Right atrium auricular region (tissue), 2 donors: ENCODE results near the gene NCKAP5. TPM values are rescaled to one million over a fixed set of nuclear protein-coding genes. Genes with fewer than 3 reads are reported as not detected.

Experiments used
- DNase-seq: peaks from one replicate; pipeline ENCODE4 v3.0.0-alpha.2; 2019; ENCODE audit warnings: low spot score
- H3K27ac ChIP-seq, 2 donors: fragments of 200-600 bp; sonication (generic); 1 replicate in 1 of 2; 2 replicates in 1 of 2; pipeline ENCODE4 v1.5.1; 2016 to 2019
- H3K27me3 ChIP-seq, 2 donors: fragments of 200-600 bp; sonication (generic); one replicate each; pipeline versions ENCODE4 v1.5.1 to v1.6.0; 2017 to 2019
- H3K36me3 ChIP-seq: fragments of 200-600 bp; sonication (generic); one replicate; pipeline ENCODE4 v1.5.1; 2016
- H3K4me1 ChIP-seq, 2 donors: fragments of 200-600 bp; sonication (generic); one replicate each; pipeline versions ENCODE4 v1.5.1 to v1.6.0; 2017 to 2019
- H3K4me3 ChIP-seq, 2 donors: fragments of 200-600 bp; sonication (generic); 1 replicate in 1 of 2; 2 replicates in 1 of 2; pipeline ENCODE4 v1.5.1; 2017 to 2019; ENCODE audit warnings: mild to moderate bottlenecking in 1 of 2, moderate library complexity in 1 of 2
- H3K9me3 ChIP-seq, 2 donors: fragments of 200-600 bp; sonication (generic); one replicate each; pipeline ENCODE4 v1.5.1; 2019
- total RNA-seq, 2 donors: library from RNA; depleted of rRNA; stranded (reverse); fragments of >200 nt; gene quantifications; one replicate each; pipeline ENCODE4 v1.1.0, GENCODE V29; 2016
- TF ChIP-seq, protein P1 (sequence below), 2 donors: fragments of 200-600 bp; sonication (generic); IDR thresholded peaks; one replicate each; pipeline ENCODE4 v1.5.1; 2019; ENCODE audit warnings: antibody characterized with exemption in 2 of 2

Gene NCKAP5
- total RNA-seq, 2 donors from 2014 or later = 3.6 to 5.4 TPM

DNA sequence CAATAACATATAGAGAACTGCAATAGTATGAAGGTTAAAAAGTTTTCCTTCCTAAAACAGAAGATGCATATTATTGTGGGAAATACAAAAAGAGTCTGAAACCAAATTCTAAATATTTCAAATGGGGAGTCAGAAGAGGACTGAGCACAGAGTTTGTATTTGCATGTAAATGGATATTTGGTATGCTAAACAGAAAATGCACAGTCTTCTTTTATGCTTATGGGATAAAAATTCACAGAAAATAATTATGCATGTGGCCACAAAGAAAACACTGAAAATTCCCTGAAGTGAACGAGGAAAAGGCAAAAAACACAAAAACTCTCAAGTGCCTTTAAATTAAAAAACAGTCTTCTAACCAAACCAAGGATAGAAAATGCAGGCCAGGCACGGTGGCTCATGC is 142.7 kb downstream of the NCKAP5 start:
- Histone ChIP-seq H3K27me3 (no peaks in the 10 kb centered on the region), H3K4me1 (peaks cover 0 to 12% of the 10 kb centered on the region in 2 donors), H3K36me3 (no peaks in the 10 kb centered on the region), H3K9me3 (peaks cover 0 to 3% of the 10 kb centered on the region in 2 donors), H3K27ac (no peak overlapping the region), H3K4me3 (no peak overlapping the region)
- TF ChIP-seq, protein P1, sequence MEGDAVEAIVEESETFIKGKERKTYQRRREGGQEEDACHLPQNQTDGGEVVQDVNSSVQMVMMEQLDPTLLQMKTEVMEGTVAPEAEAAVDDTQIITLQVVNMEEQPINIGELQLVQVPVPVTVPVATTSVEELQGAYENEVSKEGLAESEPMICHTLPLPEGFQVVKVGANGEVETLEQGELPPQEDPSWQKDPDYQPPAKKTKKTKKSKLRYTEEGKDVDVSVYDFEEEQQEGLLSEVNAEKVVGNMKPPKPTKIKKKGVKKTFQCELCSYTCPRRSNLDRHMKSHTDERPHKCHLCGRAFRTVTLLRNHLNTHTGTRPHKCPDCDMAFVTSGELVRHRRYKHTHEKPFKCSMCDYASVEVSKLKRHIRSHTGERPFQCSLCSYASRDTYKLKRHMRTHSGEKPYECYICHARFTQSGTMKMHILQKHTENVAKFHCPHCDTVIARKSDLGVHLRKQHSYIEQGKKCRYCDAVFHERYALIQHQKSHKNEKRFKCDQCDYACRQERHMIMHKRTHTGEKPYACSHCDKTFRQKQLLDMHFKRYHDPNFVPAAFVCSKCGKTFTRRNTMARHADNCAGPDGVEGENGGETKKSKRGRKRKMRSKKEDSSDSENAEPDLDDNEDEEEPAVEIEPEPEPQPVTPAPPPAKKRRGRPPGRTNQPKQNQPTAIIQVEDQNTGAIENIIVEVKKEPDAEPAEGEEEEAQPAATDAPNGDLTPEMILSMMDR (IDR thresholded peaks at IDR 0.05) = no peak
- DNase-seq = no peak

DNA sequence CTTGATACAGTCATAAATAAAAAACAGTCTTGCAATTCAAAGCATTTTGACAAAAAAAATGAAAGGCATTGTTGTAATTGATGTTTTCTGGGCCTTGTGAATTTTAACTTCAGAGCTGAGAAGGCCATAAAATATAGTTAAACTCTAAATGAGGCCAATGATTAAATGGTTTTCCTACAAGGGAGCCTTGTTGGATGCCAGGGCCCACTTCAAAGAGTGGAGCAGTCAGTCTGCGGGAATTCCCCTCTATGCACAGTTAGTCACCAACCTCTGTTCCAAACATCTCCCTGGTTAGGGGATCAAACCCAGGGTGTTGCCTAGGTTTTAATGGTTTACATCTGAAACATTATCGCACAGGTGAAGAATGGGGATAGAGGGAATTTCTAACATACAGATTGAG is 143.4 kb downstream of the NCKAP5 start:
- no peak for DNase-seq
- no peaks in the 10 kb centered on the region for H3K36me3 ChIP-seq

GRCh38 chr2:133422931-133423351 is 145.3 kb downstream of the NCKAP5 start:
- H3K9me3 ChIP-seq = no peaks in the 10 kb centered on the region
- H3K4me1 ChIP-seq = peaks cover 0 to 12% of the 10 kb centered on the region in 2 donors
- TF ChIP-seq, protein P1 (IDR thresholded peaks at IDR 0.05) = no peak
- no peak overlapping the region for H3K27ac ChIP-seq
- no peaks in the 10 kb centered on the region for H3K27me3 ChIP-seq
- no peak overlapping the region for H3K4me3 ChIP-seq
- DNase-seq = no peak
- no peaks in the 10 kb centered on the region for H3K36me3 ChIP-seq

More for the DNA sequence above, 143.4 kb downstream of the NCKAP5 start:
- Histone ChIP-seq H3K9me3 (peaks cover 0 to 3% of the 10 kb centered on the region in 2 donors), H3K4me3 (no peak overlapping the region), H3K27me3 (no peaks in the 10 kb centered on the region), H3K4me1 (peaks cover 0 to 12% of the 10 kb centered on the region in 2 donors), H3K27ac (no peak overlapping the region)
- TF ChIP-seq, protein P1 (IDR thresholded peaks at IDR 0.05) = no peak

DNA sequence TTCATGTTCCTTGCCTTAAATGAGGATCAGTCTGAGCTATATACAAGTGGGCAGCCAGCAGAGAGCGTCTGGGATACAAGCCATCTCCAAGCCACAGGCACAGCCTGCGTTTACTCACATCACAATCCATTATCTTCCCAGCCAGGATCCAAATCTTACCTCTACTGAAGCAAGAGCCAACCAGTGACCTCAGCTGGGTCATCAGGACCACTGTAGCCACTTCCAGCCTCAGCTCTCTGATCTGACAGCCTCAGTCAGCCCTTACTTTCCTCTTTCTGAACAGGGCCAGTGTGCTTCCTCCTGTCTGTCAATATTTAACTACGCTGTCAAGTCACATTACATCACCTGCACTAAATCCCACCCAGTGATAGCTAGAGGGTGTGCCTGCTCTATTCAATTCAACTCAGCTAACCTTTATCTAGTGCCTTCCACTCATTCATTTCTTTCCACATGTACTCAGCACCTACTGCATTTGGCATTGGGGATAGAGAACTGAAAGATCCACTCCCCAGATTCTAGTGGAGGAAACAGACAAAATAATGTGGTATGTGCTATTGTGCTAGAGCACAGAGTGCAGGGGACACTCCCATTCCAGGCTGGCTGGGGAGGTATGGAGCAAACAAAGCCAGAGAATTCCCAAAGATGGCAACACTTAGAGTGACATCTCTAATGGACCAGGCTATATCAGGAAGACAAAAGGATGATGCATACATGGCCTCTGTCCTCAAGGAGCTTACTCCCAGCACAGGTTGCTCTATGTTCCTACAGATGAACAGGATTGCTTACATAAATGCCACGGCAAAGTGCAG is 146.5 kb downstream of the NCKAP5 start:
- no peak for DNase-seq
- H3K27ac ChIP-seq = peak overlapping the region in 1 of 2 donors; percentile 25

GRCh38 chr2:133420788-133421187 is 147.5 kb downstream of the NCKAP5 start:
- Histone ChIP-seq H3K36me3 (no peaks in the 10 kb centered on the region), H3K27ac (no peak overlapping the region), H3K4me1 (peaks cover 0 to 23% of the 10 kb centered on the region in 2 donors), H3K9me3 (no peaks in the 10 kb centered on the region), H3K4me3 (no peak overlapping the region), H3K27me3 (no peaks in the 10 kb centered on the region)
- TF ChIP-seq, protein P1 (IDR thresholded peaks at IDR 0.05) = no peak
- no peak for DNase-seq

More for the DNA sequence above, 146.5 kb downstream of the NCKAP5 start:
- Histone ChIP-seq H3K9me3 (no peaks in the 10 kb centered on the region), H3K27me3 (no peaks in the 10 kb centered on the region), H3K4me3 (no peak overlapping the region), H3K4me1 (peaks cover 0 to 15% of the 10 kb centered on the region in 2 donors), H3K36me3 (no peaks in the 10 kb centered on the region)
- TF ChIP-seq, protein P1 (IDR thresholded peaks at IDR 0.05) = no peak
